H1 (cell line): Measurements from ENCODE around the gene CYYR1. TPM values are rescaled to one million over a fixed set of nuclear protein-coding genes. Genes with fewer than 3 reads are reported as not detected.

ENCODE experiments used
- CTCF ChIA-PET: fragments of 300-600 bp; sonication (Branson Sonifier 250); formaldehyde crosslinking; loops from one replicate; lab custom pipeline; 2021; ENCODE audit not compliant: partially characterized antibody; lab: Charles Lee
- POLR2A ChIA-PET: fragments of 300-600 bp; sonication (Branson Sonifier 250); formaldehyde crosslinking; loops from one replicate; lab custom pipeline; 2021; ENCODE audit warnings: inconsistent platforms; ENCODE audit not compliant: partially characterized antibody; lab: Charles Lee
- DNase-seq, 2 experiments: peaks; one replicate each; pipeline versions ENCODE4 v3.0.0 to v3.0.0-alpha.2; 2010 to 2022; ENCODE audit warnings: low spot score in 2 of 2, low read depth in 1 of 2, mixed read lengths in 1 of 2
- FAIRE-seq: peaks from 2 replicates; lab custom pipeline; 2011; peaks lifted over from hg19 to GRCh38; lab: Jason Lieb, UNC
- H2AFZ ChIP-seq: 2 replicates; pipeline ENCODE4 v1.8.1; 2012; ENCODE audit warnings: low read length, inconsistent platforms
- H2AK5ac ChIP-seq: 2 replicates; pipeline ENCODE4 v1.6.1; 2013; ENCODE audit warnings: low read depth, low read length
- H2BK120ac ChIP-seq: replicated peaks from 2 replicates; pipeline ENCODE3; 2013; ENCODE audit warnings: low read depth, low read length, inconsistent platforms
- H2BK12ac ChIP-seq: 2 replicates; pipeline ENCODE4 v1.6.1; 2013; ENCODE audit warnings: low read depth, low read length
- H2BK15ac ChIP-seq: 2 replicates; pipeline ENCODE4 v1.6.1; 2013; ENCODE audit warnings: low read length
- H2BK20ac ChIP-seq: 2 replicates; pipeline ENCODE4 v1.6.1; 2013; ENCODE audit warnings: low read length
- H2BK5ac ChIP-seq: 2 replicates; pipeline ENCODE4 v1.6.1; 2013; ENCODE audit warnings: low read depth, low read length
- H3K14ac ChIP-seq: 2 replicates; pipeline ENCODE4 v1.6.1; 2013; ENCODE audit warnings: inconsistent platforms; ENCODE audit not compliant: insufficient read length
- H3K18ac ChIP-seq: 2 replicates; pipeline ENCODE4 v1.6.1; 2013; ENCODE audit warnings: low read length; ENCODE audit errors: extremely low read depth
- H3K23ac ChIP-seq: 2 replicates; pipeline ENCODE4 v1.6.1; 2013; ENCODE audit warnings: inconsistent platforms; ENCODE audit not compliant: insufficient read length
- H3K23me2 ChIP-seq: 2 replicates; pipeline ENCODE4 v1.6.1; 2013; ENCODE audit warnings: low read depth, low read length
- H3K27ac ChIP-seq: 2 replicates; pipeline ENCODE4 v1.6.1; 2011; ENCODE audit warnings: low read depth, low read length, inconsistent platforms
- H3K27me3 ChIP-seq, 4 experiments: replicated peaks in 1 of 4; 1 replicate in 1 of 4; 2 replicates in 3 of 4; pipeline versions ENCODE4 v1.6.1 to v1.8.1; 2011 to 2013; ENCODE audit warnings: low read length in 3 of 4, mild to moderate bottlenecking in 3 of 4, inconsistent platforms in 2 of 4, mixed read lengths in 2 of 4, moderate library complexity in 1 of 4; ENCODE audit not compliant: control insufficient read depth in 3 of 4, insufficient read depth in 3 of 4; ENCODE audit errors: extremely low read depth in 1 of 4
- H3K36me3 ChIP-seq, 4 experiments: 2 replicates each; pipeline versions ENCODE4 v1.6.1 to v1.8.1; 2011 to 2013; ENCODE audit warnings: mild to moderate bottlenecking in 4 of 4, low read length in 3 of 4, moderate library complexity in 2 of 4, control low read depth in 1 of 4, inconsistent platforms in 1 of 4; ENCODE audit not compliant: insufficient read depth in 4 of 4, control insufficient read depth in 2 of 4
- H3K4ac ChIP-seq: replicated peaks from 2 replicates; pipeline ENCODE3; 2013; ENCODE audit warnings: low read length, low read depth, mixed read lengths, inconsistent platforms; ENCODE audit not compliant: insufficient read length
- H3K4me1 ChIP-seq, 4 experiments: replicated peaks in 1 of 4; 1 replicate in 1 of 4; 2 replicates in 3 of 4; pipeline versions ENCODE4 v1.6.1 to v1.8.1; 2011 to 2013; ENCODE audit warnings: low read length in 3 of 4, inconsistent platforms in 2 of 4, mixed read lengths in 1 of 4; ENCODE audit not compliant: insufficient read depth in 4 of 4, control insufficient read depth in 3 of 4
- H3K4me2 ChIP-seq, 2 experiments: 2 replicates each; pipeline versions ENCODE4 v1.6.1 to v1.8.1; 2011 to 2013; ENCODE audit warnings: low read depth in 2 of 2, low read length in 2 of 2, control low read depth in 1 of 2, inconsistent platforms in 1 of 2, mild to moderate bottlenecking in 1 of 2; ENCODE audit not compliant: insufficient read depth in 1 of 2
- H3K4me3 ChIP-seq, 4 experiments: fragments of 200-600, 300-600 bp in 1 of 4; sonication (generic), shearing (Covaris generic), sonication (Bioruptor Twin) in 1 of 4; 2 replicates each; pipeline versions ENCODE4 v1.5.1 to v1.8.1; 2011 to 2016; ENCODE audit warnings: low read length in 4 of 4, low read depth in 3 of 4, control low read depth in 2 of 4, inconsistent platforms in 2 of 4, mild to moderate bottlenecking in 2 of 4, mixed read lengths in 1 of 4, moderate library complexity in 1 of 4; ENCODE audit not compliant: insufficient read depth in 2 of 4; ENCODE audit errors: extremely low read depth in 1 of 4
- H3K56ac ChIP-seq: replicated peaks from 2 replicates; pipeline ENCODE3; 2013; ENCODE audit warnings: low read depth, mild to moderate bottlenecking, mixed read lengths, low read length, inconsistent platforms; ENCODE audit not compliant: insufficient read length
- H3K79me1 ChIP-seq: 2 replicates; pipeline ENCODE4 v1.6.1; 2013; ENCODE audit warnings: low read depth, low read length, control low read depth
- H3K79me2 ChIP-seq, 2 experiments: 2 replicates each; pipeline versions ENCODE4 v1.6.1 to v1.8.1; 2012 to 2013; ENCODE audit warnings: low read length in 2 of 2, mild to moderate bottlenecking in 2 of 2, inconsistent platforms in 1 of 2; ENCODE audit not compliant: insufficient read depth in 2 of 2, control insufficient read depth in 1 of 2
- H3K9ac ChIP-seq, 4 experiments: replicated peaks in 1 of 4; 1 replicate in 1 of 4; 2 replicates in 3 of 4; pipeline versions ENCODE4 v1.6.1 to v1.8.1; 2011 to 2013; ENCODE audit warnings: low read depth in 3 of 4, low read length in 3 of 4, control low read depth in 2 of 4, mild to moderate bottlenecking in 2 of 4, moderate library complexity in 2 of 4, inconsistent platforms in 1 of 4; ENCODE audit errors: extremely low read depth in 1 of 4
- H3K9me3 ChIP-seq, 2 experiments: 2 replicates each; pipeline versions ENCODE4 v1.6.1 to v1.8.1; 2012 to 2013; ENCODE audit warnings: mild to moderate bottlenecking in 2 of 2, moderate library complexity in 2 of 2, control low read depth in 1 of 2, inconsistent platforms in 1 of 2, low read depth in 1 of 2, low read length in 1 of 2, mixed read lengths in 1 of 2; ENCODE audit not compliant: insufficient read depth in 2 of 2
- H4K20me1 ChIP-seq, 2 experiments: replicated peaks in 1 of 2; 2 replicates each; pipeline versions ENCODE3 to v1.8.1; 2011 to 2013; ENCODE audit warnings: inconsistent platforms in 2 of 2, low read length in 2 of 2, mild to moderate bottlenecking in 1 of 2; ENCODE audit not compliant: insufficient read depth in 2 of 2, control insufficient read depth in 1 of 2
- H4K5ac ChIP-seq: 2 replicates; pipeline ENCODE4 v1.6.1; 2013; ENCODE audit warnings: low read length, low read depth, mixed read lengths, inconsistent platforms; ENCODE audit not compliant: insufficient read length
- H4K8ac ChIP-seq: 2 replicates; pipeline ENCODE4 v1.8.0; 2013; ENCODE audit warnings: mild to moderate bottlenecking, moderate library complexity, low read length, inconsistent platforms; ENCODE audit not compliant: insufficient read depth; ENCODE audit errors: extremely low read depth
- H4K91ac ChIP-seq: replicated peaks from 2 replicates; pipeline ENCODE3; 2013; ENCODE audit warnings: low read length, mixed read lengths, inconsistent platforms; ENCODE audit not compliant: insufficient read length
- ATF2 ChIP-seq: IDR thresholded peaks from 2 replicates; pipeline ENCODE4 v1.6.1; 2012; ENCODE audit warnings: low read length, inconsistent platforms
- ATF3 ChIP-seq: IDR thresholded peaks from 2 replicates; pipeline ENCODE4 v1.6.1; 2011; ENCODE audit warnings: low read depth, mild to moderate bottlenecking, low read length; ENCODE audit not compliant: insufficient read depth
- BCL11A ChIP-seq, 2 experiments: IDR thresholded peaks; one replicate each; pipeline ENCODE4 v1.6.1; 2011; ENCODE audit warnings: low read depth in 2 of 2, low read length in 2 of 2, mild to moderate bottlenecking in 2 of 2
- CTBP2 ChIP-seq: IDR thresholded peaks from 2 replicates; pipeline ENCODE4 v1.7.0; 2011; ENCODE audit warnings: borderline replicate concordance, mild to moderate bottlenecking, moderate library complexity, mixed read lengths, low read length; ENCODE audit not compliant: insufficient read depth, insufficient read length
- EGR1 ChIP-seq: IDR thresholded peaks from 2 replicates; pipeline ENCODE4 v1.6.1; 2011; ENCODE audit warnings: low read depth, low read length, borderline replicate concordance
- JUND ChIP-seq: IDR thresholded peaks from 2 replicates; pipeline ENCODE4 v1.6.1; 2011; ENCODE audit warnings: mild to moderate bottlenecking, improper control_type of control experiment, low read length
- KDM1A ChIP-seq: fragments of 200-600, 300-600 bp; sonication (generic); IDR thresholded peaks from 2 replicates; pipeline ENCODE4 v1.7.1; 2016; ENCODE audit warnings: mild to moderate bottlenecking, low read length, borderline replicate concordance
- TBP ChIP-seq: IDR thresholded peaks from 2 replicates; pipeline ENCODE4 v1.6.1; 2011; ENCODE audit warnings: low read depth, low read length, improper control_type of control experiment
- ZNF274 ChIP-seq: IDR thresholded peaks from 2 replicates; pipeline ENCODE4 v1.7.0; 2012; ENCODE audit warnings: low read length, borderline replicate concordance; ENCODE audit errors: extremely low read depth
- WGBS, 2 experiments: shearing (Covaris generic) in 1 of 2; methylation state at CpG; one replicate each; pipeline versions ENCODE4 v1.1.6 to v1.1.7; 2013 to 2015; ENCODE audit warnings: low lambda C conversion rate in 2 of 2, mixed read lengths in 2 of 2, inconsistent platforms in 1 of 2, low coverage in 1 of 2, missing lambda C conversion rate in 1 of 2; ENCODE audit not compliant: insufficient replicate concordance in 2 of 2, insufficient coverage in 1 of 2, insufficient read length in 1 of 2; ENCODE audit errors: extremely low coverage in 1 of 2, missing lambda C conversion rate in 1 of 2; 5-methylcytosine and 5-hydroxymethylcytosine counted together
- polyA plus RNA-seq, 7 experiments: library from polyadenylated mRNA; depleted of rRNA in 3 of 7; stranded (reverse) in 5 of 7; unstranded in 2 of 7; fragments of >200 nt in 5 of 7; fragments of 200-250 nt in 2 of 7; gene quantifications; 1 replicate in 5 of 7; 2 replicates in 1 of 7; 4 replicates in 1 of 7; pipeline versions ENCODE4 v1.2.1 to v1.2.3, GENCODE V29; 2011 to 2013; ENCODE audit warnings: missing spikeins in 2 of 7, mixed read lengths in 2 of 7
- total RNA-seq: library from RNA; stranded (reverse); fragmentation: NEBNext Ultra II Directional; extraction: Animal tissue kit (Norgen Biotek cat#: 25700); gene quantifications from 2 replicates; pipeline ENCODE4 v1.2.1, GENCODE V29; 2021

The CYYR1 gene
- total and polyA plus RNA-seq, 2 of the 8 experiments (the other 6 are each of a cell fraction or from before 2014, with no cell fraction given) = 12.2 to 37.9 TPM

GRCh38 chr21:26570203-26570602 is 2.9 kb downstream of the CYYR1 start:
- Histone ChIP-seq H4K91ac (no peak overlapping the region), H3K23me2 (no peaks in the 10 kb centered on the region), H3K18ac (no peak overlapping the region), H2BK5ac (no peak overlapping the region), H3K4me3 (no peak overlapping the region), H2AK5ac (no peak overlapping the region), H2BK20ac (no peak overlapping the region), H3K4me2 (peak overlapping the region in 1 of 2 experiments; percentile 74; a peak in 2 of 4 replicates), H3K4ac (no peak overlapping the region), H3K79me1 (no peaks in the 10 kb centered on the region), H3K27ac (no peak overlapping the region), H3K9me3 (no peaks in the 10 kb centered on the region; a peak in 1 of 4 replicates), H3K14ac (no peak overlapping the region), H3K9ac (no peak overlapping the region), H3K79me2 (peaks cover 0 to 67% of the 10 kb centered on the region in 2 experiments), H3K36me3 (peaks cover 0 to 10% (median 1%) of the 10 kb centered on the region in 4 experiments; a peak in 4 of 8 replicates), H3K23ac (no peak overlapping the region), H3K4me1 (peaks cover 0 to 8% (median 0%) of the 10 kb centered on the region in 4 experiments; a peak in 1 of 7 replicates), H3K27me3 (no peaks in the 10 kb centered on the region), H2BK12ac (no peak overlapping the region), H2BK120ac (no peak overlapping the region), H4K5ac (no peak overlapping the region), H4K8ac (no peak overlapping the region), H3K56ac (no peak overlapping the region), H4K20me1 (no peaks in the 10 kb centered on the region), H2BK15ac (no peak overlapping the region), H2AFZ (no peak overlapping the region)
- ChIA-PET POLR2A (interaction anchor here (1.8 kb wide), 1 partner anchor 15 kb away, joined by 5 read pairs; no protein-coding TSS in a partner anchor), CTCF (interaction anchor here (2.6 kb wide), 1 partner anchor 147 kb away, joined by 6 read pairs; no protein-coding TSS in a partner anchor)
- 84% methylated on average over 3 of the region's 3 CpGs; no CpG with 5 or more reads in 1 of the 2 experiments for WGBS, 2 experiments
- TF ChIP-seq KDM1A (no peak), TBP (no peak), JUND (no peak), BCL11A (IDR thresholded peaks at IDR 0.05; ENCODE audit: low read depth in 2 of 2, low read length in 2 of 2) (no peak), ZNF274 (no peak), CTBP2 (no peak), EGR1 (no peak), ATF3 (no peak), ATF2 (no peak)
- FAIRE-seq (no peak), DNase-seq (no peak)
